Activated CD4-positive, alpha-beta T cell treated with anti-CD3 and anti-CD28 coated beads, Interleukin-10, Interleukin-2, amounts not matched to agents 100 ng/mL and 50 ng/mL, durations not matched to agents 16 hours and 8 hours (primary cell): Measurements from ENCODE around the gene ACOT11.

Experiments
- DNase-seq: peaks from one replicate; pipeline ENCODE4 v3.0.0-alpha.2; 2020

The ACOT11 gene

GRCh38 chr1:54652168-54652567, 104.1 kb downstream of the ACOT11 start:
- no peak for DNase-seq

GRCh38 chr1:54653036-54653435, 105.0 kb downstream of the ACOT11 start:
- no peak for DNase-seq

- DNase-seq, result no peak
Observed at GRCh38 chr1:54658164-54658913, 110.3 kb downstream of the ACOT11 start.
